Measurements from ENCODE around the gene SLMAP.

The SLMAP gene

DNA sequence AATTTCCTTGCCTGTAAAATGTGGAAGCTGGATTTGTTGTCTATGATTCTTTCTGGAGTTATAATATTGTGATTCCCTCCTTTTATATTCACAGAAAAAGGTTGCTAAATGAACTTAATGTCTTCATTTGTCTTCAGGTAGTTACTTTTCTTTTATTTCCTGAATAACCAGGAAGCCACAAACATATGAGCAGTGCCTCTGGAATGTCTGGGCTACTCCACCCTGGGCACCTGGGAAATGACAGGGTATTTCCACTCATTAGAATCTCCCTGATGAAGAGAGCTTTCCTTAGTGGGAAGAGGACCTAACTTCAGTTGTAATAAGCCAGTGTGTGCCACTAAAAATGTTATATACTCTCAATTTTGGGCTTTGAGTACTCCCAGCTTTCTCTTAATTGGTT is 3.8 kb upstream of the SLMAP start:
- no peak for DNase-seq (ENCODE audit: low read depth in 1 of 2, low spot score in 1 of 2)

DNA sequence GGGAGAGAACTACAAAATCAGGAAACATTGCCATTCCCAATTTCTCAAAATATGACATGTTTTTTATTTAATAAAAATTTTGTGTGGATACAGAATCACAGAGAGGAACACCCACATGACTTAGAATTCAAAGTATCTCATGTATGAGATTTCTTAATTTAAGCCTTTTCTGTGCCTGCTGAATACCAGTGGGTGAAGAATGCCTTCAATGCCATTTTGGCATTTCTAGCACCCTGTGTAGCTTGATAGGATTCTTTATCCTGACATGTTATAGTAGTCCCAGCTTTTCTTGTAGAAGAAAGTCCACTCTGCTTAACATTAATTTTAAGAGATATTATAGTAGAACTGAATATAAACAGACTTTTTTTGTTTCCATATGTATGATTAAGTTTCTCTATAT is 3.1 kb upstream of the SLMAP start:
- DNase-seq (ENCODE audit: low read depth in 1 of 2, low spot score in 1 of 2): no peak

DNA sequence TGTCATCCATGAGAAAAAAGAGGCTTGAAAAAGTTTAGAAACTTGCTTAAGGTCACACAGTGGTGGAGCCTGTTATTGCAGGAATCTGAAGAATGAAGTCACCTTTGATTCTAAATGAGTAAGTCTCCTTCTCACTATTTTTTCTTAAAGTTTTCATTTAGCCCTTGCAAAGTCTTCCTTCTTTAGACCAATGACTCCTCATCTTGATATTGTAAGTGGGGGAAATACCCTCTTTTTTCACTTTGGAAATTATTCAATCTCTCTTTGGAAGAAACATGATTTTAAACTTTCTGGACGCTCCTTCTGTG is 787 bp upstream of the SLMAP start:
- no peak for DNase-seq (ENCODE audit: low read depth in 1 of 2, low spot score in 1 of 2)

DNA sequence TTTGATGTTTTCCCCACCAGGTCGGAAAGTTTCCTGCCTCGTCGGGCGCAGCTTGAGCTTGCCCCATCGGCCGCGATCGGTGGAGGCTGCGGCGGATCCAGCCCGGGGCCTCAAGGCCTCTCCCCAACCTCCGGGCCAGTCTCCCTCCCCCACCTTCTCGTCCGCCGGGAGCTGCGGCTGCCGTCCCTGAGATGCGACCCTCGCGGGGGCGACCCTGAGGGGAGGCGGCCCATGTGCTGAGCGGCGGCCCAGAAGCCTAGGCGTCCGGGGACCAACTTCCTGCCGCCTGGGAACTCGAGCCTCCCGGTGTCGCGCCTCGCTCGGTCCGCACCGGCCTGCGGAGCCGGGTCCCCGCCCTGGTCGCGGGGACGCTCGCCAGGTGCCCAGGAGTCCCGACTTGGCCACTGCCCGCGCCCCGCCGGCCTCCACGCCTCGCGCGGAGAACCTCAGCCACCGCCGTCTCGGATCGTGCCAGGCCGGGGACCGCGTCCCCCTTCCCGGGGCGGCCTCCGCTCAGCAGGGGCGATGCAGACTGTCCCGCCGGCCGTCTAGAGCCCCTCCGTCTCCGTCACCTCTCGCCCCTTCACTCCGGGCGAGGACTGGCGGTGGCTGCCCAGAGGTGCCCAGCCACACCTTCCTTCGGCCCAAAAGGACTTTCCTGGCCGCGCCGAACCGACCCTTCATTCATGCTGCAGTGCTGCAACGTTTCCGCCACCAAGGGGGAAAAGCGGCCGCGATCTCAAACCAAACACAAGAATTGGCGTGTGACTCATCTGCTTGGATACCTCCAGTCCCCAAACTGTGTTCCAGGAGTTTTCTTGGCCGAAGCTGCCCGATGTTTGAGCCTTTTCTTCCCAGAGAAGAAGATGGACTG is 656 bp downstream of the SLMAP start:
- DNase-seq (ENCODE audit: low read depth in 1 of 2, low spot score in 1 of 2): peak; percentile 10 to 11

GRCh38 chr3:57757642-57758297 is 1.7 kb downstream of the SLMAP start:
- DNase-seq (ENCODE audit: low read depth in 1 of 2, low spot score in 1 of 2): no peak

GRCh38 chr3:57758686-57759085 is 2.6 kb downstream of the SLMAP start:
- DNase-seq (ENCODE audit: low read depth in 1 of 2, low spot score in 1 of 2): no peak

DNA sequence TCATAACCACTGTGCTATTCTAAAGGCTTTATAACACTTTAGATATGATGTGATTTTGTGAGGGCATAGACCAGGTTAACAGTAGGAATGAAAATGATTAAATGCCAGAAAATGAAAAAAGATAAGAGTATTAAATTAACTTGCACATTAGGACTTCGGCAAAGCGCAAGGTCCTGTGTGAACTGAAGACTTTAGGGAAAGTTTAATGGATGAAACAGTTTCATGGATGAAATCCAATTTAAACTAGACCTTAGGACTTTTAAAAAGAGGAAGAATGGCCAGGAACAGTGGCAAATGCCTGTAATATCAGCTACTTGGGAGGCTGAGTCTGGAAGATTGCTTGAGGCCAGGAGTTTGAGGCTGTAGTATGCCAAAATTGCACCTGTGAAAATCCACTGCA is 8.7 kb downstream of the SLMAP start:
- DNase-seq (ENCODE audit: low read depth in 1 of 2, low spot score in 1 of 2): no peak

- DNase-seq (ENCODE audit: low read depth in 1 of 2, low spot score in 1 of 2): no peak
These were observed 12.5 kb downstream of the SLMAP start for GRCh38 chr3:57768595-57768994.

DNA sequence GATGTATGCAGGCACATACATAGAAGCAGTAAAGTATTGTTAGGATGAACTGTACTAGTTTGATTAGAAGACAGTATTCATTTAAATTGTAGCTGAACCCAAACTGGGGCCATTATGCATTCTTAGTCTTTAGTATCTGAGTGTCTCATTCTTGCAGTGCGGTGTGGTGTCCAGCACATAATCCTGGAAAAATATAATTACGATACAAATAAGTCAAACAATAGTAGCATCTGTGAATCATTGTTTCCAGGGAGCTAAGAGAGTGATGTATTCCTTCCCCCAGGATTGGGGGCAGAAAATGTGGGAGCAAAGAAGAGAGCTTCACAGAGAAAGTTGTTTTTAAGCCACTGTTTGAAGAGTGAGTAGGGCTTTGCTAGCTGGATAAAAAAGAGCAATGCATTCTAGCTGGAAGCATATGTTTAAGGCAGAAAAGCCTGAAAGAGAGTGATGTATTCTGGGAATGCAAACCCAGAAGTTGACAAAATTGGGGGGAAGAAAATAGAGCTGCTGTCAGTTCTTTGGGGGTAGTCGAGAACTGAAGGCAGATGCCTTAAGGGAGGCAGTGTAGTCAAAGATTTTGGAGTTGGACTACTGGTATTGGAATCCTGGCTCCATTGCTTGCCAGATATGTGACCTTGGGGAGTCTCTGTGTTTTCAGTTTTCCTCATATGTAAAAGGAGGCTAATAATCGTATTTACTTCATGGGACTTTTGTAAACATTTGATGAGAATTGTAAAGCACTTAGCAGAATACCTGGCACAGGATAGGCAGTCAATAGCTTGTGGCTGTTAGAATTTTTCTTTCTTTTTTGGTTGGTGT is 14.1 kb downstream of the SLMAP start:
- no peak for DNase-seq (ENCODE audit: low read depth in 1 of 2, low spot score in 1 of 2)

- DNase-seq (ENCODE audit: low read depth in 1 of 2, low spot score in 1 of 2): no peak
These were observed 16.1 kb downstream of the SLMAP start for GRCh38 chr3:57772251-57772650.

GRCh38 chr3:57777774-57778173 is 21.7 kb downstream of the SLMAP start:
- no peak for DNase-seq (ENCODE audit: low read depth in 1 of 2, low spot score in 1 of 2)

- no peak for DNase-seq (ENCODE audit: low read depth in 1 of 2, low spot score in 1 of 2)
These were observed 22.4 kb downstream of the SLMAP start for GRCh38 chr3:57778494-57778893.

DNA sequence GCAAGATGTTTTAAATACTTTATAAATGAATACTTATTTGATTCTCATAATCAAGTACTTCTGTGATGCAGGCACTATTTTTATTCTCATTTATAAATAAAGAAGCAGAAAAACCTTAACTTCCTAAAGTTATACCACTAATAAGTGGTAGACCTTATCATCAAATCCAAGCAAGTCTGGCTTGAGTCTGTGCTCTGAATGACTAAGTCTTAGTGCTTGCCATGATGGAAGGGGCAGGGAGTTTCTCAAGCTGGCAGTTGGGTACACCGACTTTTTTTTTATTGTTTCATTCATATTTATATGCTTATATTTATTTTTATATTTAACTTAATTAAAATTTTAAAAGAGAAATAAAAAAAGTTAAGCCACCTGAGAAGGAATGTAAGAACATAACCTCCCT is 23.6 kb downstream of the SLMAP start:
- DNase-seq (ENCODE audit: low read depth in 1 of 2, low spot score in 1 of 2): no peak

DNA sequence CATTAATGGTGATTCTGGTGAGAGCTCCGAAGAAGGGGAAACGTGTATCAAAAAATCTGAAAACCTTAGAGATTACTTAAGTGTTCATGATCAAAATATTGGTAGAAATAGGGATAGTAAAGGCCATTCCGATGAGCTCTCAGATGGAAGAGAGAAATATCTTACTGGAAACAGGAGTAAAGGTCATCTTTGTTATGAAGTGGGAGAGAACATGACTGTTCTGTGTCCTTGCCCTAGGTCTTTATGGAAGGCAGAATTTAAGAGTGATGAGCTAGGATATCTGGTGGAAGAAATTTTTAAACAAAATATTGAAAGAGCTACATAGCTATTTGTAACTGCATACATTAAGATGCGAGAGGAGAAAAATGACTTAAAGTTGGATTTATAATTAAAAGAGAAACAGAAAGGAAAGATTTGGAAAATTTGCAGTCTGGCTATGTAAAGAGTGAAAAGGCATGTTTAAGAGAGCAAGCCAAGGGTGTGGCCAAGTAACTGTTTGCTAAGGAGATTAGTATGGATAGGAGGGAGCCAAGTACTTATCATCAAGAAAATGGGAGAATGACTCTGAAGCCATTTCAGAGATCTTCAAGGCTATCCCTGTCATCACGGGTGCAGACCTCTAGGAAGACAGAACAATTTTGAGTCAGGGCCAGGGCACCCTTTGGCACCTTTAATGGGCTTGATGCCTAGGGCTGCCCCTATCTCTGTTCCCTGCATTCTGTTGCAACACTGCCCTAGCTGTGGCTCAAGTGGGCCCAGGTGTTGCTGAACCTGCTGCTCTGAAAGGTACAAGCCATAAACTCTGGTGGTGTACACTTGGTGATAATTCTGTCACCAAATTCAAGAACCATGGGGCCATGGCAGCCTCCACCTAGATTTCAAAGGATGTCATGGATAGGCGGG is 27.3 kb downstream of the SLMAP start:
- DNase-seq (ENCODE audit: low read depth in 1 of 2, low spot score in 1 of 2): no peak

DNA sequence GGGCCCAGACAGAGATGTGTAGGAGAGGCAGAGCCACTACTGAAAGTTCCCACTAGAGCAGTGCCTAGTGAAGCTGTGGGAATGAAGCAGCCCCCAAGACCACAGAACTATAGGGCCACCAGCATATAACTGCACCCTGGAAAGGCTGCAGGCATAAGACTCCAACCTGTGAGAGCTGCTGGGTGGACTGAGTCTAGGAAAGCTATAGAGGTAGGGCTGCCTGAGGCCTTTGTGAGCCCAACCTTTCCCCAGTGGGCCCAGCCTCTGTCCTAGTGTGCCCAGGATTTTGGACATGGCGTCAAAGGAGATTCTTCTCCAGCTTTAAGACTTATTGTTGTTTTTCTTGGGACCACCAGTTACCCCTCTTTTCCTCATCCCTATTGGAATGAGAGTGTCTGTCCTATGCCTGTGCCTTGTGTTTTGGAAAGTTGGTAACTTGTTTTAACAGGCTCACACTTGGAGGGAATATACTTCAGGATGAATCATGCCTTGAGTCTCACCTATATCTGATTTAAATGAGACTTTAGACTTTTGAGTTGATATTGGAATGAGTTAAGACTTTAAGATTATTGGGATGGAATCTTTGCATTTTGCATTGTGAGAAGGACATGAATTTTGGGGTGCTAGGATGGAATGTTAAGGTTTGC is 28.1 kb downstream of the SLMAP start:
- no peak for DNase-seq (ENCODE audit: low read depth in 1 of 2, low spot score in 1 of 2)

DNA sequence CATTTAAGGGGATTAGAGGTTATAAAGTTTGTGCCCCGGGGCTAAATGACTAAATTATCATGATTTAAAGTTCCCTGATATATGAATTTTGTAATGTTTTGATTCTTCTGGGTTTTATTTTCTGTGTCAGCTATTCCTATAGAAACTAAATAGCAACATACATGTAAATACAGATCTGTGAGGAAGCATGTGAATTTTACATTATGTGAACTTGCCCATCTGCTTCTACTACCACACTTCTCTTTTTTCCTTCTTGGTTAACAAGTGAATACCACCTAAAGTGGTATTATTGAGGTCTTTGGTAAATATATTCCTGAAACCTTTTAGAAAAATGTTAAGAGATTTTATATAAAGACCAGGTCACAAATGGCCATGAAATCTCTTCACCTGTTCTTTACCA is 29.3 kb downstream of the SLMAP start:
- no peak for DNase-seq (ENCODE audit: low read depth in 1 of 2, low spot score in 1 of 2)

GRCh38 chr3:57787867-57788623 is 31.9 kb downstream of the SLMAP start:
- DNase-seq (ENCODE audit: low read depth in 1 of 2, low spot score in 1 of 2): no peak

DNA sequence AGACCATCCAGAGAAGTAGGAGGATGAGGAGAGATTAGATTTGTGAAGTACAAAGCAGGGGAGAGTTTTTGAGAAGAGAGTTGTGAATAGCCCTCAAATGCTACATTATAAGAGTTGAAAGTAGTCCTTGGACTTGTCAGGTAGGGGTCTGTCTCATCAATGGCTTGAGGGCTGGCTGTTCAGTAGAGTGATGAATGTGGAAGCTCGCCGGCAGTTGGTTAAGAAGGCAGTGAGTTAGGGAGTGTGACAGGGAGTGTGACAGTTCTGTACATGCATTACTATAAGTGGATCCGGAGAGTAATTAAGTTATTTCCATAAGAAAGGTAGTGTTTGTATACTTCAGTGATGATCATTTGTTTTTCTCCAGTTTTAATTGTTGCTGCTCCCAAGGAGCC is 32.5 kb downstream of the SLMAP start:
- no peak for DNase-seq (ENCODE audit: low read depth in 1 of 2, low spot score in 1 of 2)

- no peak for DNase-seq (ENCODE audit: low read depth in 1 of 2, low spot score in 1 of 2)
These were observed 35.1 kb downstream of the SLMAP start for GRCh38 chr3:57791245-57791644.

GRCh38 chr3:57792198-57792597 is 36.1 kb downstream of the SLMAP start:
- DNase-seq (ENCODE audit: low read depth in 1 of 2, low spot score in 1 of 2): no peak
